Measurements from ENCODE around the gene TMC4.

The TMC4 gene

DNA sequence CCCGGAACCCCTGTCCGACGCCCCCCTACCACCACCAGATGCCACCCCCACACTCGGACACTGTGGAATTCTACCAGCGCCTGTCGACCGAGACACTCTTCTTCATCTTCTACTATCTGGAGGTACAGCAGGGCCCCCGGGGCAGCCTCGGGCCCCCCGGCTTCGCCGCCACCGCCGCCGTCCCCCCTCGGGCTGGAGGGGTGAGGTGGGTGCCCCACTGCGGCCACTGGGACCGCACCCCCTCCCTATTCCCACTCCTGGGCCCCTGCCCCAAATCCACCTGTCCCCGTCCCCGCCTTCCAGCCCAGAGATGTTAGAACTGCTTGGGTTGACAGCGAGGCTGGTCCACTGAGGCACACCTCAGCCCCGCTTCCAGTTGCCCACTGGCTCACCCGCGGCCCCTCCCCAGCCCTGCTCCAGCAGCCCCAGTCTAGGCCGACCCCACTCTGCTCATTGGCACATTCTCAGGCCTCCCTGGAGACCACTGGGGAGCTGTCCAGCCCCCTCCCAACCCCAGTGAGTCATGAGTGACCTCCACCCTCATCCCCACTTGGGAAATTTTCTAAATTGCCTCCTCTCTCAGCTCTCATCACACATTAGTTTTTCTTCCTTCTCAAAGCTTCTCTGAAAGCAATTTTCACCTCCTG is 20.0 kb downstream of the TMC4 start:
- no peak for DNase-seq

DNA sequence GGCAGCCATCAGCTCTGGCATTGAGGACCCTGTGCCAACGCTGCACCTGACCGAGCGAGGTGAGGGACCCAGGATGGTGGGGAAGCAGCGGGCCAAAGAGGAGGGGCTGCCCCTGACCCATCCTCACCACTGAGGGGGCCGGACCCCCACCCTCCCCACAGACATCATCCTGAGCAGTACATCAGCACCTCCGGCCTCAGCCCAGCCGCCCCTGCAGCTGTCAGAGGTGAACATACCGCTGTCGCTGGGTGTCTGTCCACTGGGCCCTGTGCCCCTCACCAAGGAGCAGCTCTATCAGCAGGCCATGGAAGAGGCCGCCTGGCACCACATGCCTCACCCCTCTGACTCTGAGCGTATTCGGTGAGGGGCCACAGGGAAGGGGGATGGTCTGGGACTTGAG is 20.7 kb downstream of the TMC4 start:
- no peak for DNase-seq

DNA sequence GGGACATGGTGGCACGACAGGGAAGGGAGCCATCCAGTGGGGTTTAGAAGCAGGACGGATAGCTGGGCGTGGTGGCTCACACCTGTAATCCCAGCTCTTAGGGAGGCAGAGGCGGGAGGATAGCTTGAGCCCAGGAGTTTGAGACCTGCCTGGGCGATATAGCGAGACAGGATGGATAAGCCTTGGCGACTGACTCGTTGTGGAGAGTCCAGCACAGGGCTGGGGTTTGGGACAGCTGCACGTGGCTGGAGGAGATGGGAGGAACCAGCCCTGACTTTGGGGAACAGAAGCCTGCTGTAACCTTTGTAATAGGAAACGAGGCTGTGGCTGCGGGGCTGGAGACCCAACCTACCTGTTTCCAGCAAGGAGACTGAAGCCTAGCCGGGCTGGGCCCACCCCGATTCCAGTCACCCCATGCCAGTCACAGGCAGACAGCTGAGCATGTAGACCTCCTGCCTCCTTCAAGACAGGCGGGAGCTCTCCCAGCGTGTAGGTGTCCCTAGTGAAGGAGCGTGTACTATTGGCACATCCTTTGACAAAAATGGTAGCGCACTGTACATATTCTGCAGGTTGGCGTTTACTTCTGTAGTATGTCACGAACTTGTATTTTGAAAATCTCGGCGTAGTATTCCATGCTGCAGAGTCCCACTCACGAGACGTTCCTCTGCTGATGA is 21.5 kb downstream of the TMC4 start:
- DNase-seq, result no peak

DNA sequence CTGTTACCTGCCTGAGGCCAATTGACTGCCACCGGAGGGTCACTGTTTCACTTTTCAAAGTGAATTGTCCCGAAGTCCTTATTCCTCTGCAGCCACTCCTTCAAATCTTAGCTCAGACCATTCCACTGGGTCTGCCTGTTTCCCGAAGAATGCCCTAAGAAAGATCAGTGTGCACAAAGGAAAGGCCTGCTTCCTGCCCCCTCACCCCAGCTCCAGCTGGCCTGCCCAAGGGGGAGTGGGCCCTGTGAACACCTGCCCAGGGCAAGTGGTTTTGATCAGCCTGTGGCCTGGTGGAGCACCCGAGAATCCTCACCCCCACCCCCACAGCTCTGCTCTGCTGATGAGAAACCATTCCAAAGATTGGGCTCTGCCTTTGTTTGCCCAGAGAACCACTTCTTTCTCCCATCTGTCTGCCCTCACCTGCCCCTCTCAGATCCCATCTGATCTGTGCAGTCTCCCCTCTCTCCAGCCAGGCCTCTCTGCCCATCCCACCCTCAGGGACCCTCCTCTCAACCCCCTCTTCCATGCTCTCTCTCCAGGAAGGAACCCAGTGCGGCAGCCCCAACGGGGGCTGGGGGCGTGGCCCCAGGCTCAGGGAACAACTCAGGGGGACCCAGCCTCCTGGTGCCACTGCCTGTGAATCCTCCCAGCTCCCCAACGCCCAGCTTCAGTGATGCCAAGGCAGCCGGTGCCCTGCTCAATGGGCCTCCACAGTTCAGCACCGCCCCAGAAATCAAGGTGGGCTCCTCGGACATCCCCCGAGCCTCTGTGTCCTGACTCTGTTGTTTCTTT is 23.7 kb downstream of the TMC4 start:
- DNase-seq, result no peak

DNA sequence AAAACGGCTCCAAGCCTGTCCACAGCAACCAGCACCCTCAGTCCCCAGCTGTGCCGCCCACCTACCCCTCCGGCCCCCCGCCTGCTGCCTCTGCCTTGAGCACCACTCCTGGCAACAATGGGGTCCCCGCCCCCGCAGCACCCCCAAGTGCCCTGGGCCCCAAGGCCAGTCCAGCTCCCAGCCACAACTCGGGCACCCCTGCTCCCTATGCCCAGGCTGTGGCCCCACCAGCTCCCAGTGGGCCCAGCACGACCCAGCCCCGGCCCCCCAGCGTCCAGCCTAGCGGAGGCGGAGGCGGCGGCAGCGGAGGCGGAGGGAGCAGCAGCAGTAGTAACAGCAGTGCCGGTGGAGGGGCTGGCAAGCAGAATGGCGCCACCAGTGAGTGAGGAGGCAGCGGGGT is 24.8 kb downstream of the TMC4 start:
- no peak for DNase-seq

DNA sequence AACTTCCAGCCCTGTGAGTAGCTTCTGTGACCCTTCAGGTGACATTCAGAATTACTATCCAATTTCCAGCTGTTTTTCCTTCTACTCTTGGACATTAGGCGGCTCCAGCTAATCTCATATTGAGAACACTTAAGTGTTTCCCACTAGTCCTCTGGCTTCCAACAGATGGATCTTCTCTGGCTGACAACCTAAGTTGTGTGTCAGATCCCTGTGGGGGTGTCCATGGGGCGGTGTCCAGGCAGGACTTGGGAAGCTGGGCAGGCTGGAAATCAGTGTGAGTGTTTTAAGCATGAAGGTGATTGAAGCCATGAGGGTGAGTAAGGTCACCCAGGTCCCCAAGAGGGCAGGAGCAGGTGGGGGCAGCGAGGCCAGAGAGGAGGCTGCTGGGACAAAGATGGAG is 25.3 kb downstream of the TMC4 start:
- no peak for DNase-seq

DNA sequence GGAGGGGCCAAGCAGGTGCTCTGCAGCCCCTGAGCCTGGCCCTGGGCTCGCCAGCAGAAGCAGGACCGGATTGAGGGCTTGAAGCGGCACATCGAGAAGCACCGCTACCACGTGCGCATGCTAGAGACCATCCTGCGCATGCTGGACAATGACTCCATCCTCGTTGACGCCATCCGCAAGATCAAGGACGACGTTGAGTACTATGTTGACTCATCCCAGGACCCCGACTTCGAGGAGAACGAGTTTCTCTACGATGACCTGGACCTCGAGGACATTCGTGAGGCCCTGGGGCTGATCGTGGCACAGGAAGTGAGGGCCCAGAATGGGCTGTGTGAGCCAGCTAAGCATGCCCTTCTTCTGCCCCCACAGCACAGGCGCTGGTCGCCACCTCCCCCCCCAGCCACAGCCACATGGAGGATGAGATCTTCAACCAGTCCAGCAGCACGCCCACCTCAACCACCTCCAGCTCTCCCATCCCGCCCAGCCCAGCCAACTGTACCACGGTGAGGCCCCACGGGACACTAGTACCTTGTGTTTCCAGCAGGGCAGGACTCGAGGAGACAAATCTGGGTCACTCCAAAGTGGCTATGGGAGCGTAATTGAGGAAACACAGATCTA is 27.3 kb downstream of the TMC4 start:
- DNase-seq, result no peak

DNA sequence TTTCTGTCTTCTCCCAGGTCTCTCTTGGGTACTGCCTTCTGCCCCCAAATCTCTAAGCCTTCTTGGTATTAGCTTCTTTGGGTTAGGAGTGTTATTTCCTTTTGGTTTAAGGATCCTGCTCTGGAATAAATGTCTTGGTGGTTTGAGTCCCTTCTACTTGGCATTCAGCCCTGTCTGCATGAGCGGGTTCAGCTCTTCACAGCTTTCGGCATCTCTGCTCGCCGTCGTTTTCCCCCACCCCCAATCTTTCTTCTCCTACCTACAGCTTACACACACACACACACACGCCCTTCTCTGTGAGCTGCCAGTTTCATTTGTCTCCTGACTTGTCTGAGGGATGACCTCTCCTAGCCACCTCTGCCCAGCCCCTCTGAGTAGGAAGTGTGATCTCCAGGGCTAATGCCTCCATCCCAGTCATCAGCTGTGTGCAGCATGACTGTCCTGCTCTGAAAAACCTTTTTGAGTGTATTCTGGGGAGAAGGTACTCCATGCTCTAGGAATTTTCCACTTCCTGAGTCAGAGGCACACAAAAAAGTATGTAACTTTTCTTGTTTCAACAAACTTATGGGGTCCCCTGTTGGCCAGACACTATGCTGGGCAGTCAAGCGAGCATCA is 30.7 kb downstream of the TMC4 start:
- no peak for DNase-seq

DNA sequence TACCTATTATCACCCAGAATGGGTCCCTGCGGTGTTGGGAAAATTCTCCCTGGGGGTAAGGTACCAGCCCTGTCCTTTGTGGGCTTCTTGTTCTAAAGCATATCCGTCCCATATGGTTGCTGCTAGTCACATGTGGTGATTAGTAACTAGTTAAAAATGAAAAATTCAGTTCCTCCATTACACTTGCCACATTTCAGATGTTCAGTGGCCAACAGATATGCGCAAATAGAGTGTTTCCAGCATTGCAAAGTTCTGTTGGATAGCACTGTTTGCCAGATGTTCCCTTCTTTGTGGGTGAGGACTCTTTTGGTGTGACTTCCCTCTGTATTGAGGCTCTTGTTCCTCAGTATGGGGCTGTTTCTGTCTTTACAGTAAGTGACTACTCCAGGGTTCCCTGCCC is 31.6 kb downstream of the TMC4 start:
- DNase-seq, result no peak

DNA sequence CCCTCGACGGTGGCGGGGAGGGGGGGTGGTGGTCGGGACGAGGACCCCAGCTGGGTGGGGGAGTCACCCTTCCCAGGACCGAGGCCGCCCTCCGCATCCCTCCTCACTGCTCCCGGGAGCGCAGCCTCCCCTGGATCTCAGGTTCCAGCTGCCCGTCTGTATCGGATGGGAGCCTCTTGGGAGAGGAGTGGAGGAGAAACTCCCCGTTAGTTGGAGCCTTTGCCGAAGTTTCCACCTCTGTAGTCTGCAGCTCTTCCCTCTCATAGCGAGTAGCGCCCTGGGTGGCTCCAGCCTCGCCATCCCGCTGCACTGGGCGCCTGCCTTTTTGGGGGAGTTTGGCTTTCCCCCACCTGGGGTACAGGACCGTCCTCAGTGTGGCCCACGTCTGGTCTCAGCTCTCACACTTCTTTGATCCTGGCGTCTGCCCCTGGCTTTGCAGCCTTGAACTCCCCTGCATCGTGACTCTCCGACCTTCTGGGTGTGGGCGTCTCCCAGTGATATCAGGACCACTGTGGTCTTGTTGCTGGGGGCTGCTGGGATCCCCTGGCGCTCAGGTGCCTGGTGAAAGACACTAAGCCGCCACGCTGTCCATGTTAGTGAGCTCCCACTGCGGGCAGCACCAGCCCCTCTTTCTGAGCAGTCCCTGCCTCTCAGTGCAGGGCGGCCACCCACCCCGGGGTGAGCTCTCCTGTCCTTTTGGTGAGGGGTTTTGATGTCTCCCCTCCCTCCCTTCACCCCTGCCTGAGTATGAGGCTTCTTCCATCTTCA is 34.3 kb downstream of the TMC4 start:
- DNase-seq, result peak in 1 of 2 experiments; percentile 17

DNA sequence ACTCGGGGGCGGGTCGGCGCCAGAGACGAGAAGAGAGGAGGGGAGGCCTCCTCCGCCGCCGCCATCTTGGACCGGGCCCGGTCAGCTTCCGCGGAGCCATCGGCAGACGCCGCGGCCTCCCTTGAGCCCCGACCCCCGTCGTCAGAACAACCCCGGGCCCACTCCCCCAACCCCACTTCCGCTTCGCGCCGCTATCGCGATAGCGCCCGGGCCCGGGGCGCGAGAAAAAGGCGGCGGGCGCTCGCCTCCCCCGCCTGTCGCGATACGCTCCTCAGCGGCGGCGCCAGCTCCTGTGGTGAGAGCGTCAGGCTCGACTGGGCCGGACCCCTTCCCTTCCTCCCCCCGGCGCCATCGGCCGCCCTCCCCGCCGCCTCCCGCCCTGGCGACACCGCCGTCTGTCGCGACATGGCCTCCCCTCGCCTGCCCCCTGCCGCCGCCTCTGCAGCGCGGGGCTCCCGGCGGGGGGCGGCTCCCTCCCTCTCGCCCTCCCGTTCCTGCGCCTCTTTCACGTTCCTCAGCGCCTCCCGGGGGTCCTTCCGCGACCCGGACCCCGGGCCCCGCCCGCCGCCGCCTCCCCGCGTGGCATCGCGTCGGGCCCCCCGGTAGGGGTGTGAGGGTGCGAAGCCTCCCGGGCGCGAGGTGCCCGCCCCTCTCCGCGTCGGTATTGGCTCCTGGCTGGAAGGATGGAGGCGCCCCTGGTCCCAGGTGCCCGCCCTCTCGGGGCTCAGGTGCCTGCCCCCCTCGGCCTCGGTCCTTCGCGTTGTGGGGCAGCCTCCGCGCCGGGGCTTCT is 35.1 kb downstream of the TMC4 start, which contains the start of gene CNOT3:
CNOT3 (plus strand) TSS at position 64 of the 790 bp plus-strand sequence. CDS start 5,217 bp downstream, outside the sequence.
- DNase-seq, result no peak

DNA sequence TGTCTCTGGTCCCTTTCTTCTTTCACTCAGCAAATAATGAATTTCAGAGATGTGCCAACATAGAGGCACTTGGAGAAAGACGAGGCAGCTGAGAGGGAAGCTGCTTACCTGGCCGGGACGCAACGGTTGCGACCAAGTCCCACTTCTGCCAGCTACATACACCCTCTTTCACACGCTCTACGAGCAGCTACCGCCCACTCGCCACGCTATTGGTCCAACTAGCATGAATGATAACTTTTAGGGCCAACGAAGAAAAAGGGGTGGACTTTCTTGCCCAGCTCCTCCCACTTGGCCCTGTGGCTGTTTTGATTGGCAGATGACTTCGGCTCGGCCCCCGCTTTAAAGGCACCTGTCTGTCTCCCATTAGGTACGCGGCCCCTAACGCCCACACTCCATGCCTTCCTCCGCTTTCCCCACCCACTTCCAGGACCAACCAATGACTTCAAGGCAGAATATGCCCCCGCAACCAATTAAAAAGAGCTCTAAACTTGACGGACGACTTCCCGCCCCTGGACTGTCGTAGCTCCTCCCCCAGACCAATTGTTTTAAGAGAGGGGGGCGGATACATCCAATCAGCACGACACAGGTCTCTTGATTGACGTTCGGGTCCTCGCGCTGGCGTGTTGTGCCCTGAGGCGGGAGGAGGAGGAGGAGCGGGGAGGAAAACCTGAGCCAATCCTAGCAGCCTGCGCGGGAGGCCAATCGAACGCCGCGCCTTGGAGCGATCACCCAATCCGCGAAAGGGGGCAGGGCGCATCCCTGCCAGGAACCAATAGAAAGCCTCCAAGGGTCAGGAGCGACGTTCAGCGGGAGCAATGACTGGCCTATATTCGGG is 35.9 kb downstream of the TMC4 start:
- peak; percentile 100 for DNase-seq

DNA sequence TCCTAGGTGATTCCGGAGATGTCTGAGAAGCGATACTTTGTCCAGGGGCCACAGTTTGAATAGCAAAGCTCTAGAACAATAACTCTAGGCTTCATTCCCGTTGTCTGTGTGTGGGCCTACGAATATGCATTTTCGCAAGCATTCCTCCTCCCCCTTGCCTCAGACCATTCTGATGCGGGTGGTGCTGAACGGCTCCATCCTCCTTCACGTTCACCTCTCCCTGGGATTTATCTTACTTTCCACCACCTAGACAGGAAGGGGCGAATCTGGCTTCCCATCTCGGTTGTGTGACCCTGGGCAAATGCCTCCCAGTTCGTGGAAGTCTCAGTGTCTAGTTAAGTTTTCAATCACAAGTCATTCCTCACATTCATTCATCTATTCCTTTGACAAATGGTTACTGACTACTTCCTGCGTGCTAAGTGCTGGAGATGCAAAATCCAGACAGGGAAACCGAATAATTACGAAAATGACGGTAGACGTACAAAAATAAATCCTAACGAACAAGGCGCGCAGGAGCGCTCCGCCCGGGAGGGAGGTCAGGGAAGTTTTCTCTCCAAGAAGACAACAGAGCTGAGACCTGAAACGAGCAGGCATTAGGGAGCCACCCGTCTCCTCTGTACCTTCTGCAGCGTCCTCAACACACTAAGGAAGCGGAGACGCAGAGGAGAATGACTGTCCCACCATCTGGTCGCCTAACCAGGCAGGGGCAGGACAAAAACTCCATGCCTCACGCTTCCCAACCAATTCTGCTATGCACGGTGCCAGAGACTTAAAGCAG is 36.7 kb downstream of the TMC4 start:
- DNase-seq, result peak in 1 of 2 experiments; percentile 58

DNA sequence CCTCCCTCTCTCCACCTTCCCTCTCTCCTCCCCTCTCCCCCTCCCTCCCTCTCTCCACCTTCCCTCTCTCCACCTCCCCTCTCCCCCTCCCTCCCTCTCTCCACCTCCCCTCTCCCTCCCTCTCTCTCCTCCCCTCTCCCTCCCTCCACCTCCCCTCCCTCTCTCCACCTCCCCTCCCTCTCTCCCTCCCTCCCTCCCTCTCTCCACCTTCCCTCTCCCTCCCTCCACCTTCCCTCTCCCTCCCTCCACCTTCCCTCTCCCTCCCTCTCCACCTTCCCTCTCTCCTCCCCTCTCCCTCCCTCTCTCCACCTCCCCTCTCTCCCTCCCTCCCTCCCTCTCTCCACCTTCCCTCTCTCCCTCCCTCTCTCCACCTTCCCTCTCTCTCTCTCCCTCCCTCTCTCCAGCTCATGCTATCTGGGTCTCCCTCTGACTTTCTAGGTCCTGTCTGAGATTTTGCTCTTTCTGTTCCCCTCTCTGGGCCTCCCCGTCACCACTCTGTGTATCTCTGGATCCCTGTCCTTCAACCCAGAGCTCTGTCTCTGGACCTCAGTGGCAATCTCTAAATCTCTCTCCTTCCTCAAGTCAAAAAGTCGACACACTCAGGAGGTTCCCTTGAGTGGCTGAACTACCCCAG is 38.9 kb downstream of the TMC4 start:
- DNase-seq, result no peak

DNA sequence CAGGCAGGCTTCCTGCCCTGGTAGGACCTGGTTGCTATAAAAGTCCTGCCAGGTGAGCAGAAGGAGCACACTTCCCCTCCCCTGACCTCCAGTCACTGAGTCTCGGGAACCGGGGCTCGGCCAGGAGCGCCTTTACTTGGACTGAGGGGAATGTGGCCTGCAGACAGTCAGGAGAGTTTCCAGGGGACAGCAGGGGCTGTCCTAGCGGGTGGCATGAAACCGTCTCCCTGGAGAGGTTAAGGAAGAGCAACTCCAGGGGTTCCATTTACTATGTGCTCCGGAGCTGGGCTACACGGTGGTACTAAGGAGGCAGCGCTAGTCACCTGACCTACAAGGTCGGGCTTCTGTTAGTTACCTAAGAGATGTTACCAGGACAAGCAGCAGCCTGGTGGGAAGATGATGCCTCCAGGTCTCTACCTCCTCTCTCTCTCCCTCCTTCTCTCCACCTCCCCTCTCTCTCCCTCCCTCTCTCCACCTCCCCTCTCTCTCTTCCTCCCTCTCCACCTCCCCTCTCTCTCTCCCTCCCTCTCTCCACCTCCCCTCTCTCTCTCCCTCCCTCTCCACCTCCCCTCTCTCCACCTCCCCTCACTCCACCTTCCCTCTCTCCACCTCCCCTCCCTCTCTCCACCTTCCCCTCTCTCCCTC is 39.5 kb downstream of the TMC4 start:
- peak in 1 of 2 experiments; percentile 13 for DNase-seq

DNA sequence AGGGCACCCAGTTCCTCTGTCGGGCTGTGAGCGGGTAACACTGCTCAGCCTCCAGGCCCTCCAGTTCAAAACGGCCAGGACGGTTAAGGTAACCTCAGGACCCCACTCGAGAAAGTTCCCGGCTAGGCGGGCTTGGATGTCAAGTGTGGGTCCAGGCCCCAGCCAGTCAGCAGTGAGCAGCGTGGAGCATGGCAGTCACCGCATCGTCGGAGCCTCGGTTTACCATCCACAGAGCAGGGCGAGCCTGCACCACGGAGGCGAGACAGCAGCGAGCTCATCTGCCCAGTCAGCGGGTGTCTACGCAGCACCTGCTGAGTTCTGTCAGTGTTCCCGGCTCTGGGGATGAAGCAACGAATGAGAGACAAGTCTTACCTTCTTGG is 43.4 kb downstream of the TMC4 start:
- no peak for DNase-seq

DNA sequence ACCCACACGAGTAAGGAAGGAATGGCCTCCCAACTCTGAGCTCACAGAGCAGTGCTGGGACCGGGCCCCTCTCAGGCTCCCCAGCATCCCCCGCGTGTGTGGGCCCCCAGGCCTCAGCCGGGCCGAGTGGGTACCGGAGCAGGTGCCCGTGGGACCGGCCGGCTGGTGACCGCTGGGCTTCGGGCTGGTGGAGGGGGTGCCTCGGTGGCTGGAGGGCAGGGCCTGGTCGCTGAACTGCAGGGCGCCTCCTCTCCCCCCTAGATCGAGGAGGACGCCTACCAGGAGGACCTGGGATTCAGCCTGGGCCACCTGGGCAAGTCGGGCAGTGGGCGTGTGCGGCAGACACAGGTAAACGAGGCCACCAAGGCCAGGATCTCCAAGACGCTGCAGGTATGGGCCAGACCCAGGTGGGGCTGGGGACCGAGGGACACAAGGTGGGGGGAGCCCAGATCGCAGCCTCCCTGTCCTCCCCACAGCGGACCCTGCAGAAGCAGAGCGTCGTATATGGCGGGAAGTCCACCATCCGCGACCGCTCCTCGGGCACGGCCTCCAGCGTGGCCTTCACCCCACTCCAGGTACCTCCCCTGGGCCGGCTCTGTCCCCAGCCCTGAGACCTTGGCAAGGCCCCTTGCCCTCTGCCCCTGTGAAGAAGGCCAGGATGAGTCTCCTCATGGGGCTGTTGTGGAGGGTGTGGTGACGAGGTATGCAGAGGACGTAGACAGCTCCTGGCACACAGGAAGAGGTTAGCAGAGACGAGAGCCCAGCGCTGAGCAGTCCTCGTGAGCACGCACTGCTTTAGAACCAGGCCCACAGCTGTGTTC is 44.0 kb downstream of the TMC4 start:
- DNase-seq, result no peak

DNA sequence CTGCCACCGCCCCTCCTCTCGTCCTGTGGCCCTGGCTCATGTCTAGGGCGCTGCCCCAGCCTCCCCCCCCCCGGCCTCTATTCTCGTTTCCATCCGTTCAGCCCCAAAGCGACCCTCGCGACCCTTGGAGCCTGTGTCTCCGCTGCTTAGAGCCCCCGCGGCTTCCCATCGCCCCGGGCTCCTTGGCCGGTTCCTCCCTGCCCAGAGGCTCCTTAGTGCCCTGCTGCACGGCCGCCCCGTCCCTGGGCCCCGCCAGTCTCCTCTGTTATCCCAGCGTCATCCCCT is 44.6 kb downstream of the TMC4 start:
- no peak for DNase-seq

All from Kasumi-1 (cell line).